Esophagus squamous epithelium (tissue), 4 donors: ENCODE data around the gene MAP3K21.

Experiments used
- CTCF ChIP-seq, 6 experiments: fragments of 450-650 bp in 4 of 6; fragments of 200-600 bp in 2 of 6; sonication (generic) in 2 of 6; IDR thresholded peaks; one replicate each; pipeline ENCODE4 v1.5.1; 2016 to 2019; ENCODE audit warnings: antibody characterized with exemption in 6 of 6, mild to moderate bottlenecking in 4 of 6, moderate library complexity in 4 of 6
- POLR2A ChIP-seq, 4 donors: fragments of 450-650 bp; IDR thresholded peaks; one replicate each; pipeline ENCODE4 v1.6.1; 2017; ENCODE audit warnings: antibody characterized with exemption in 4 of 4, mild to moderate bottlenecking in 4 of 4, moderate library complexity in 3 of 4

DNA sequence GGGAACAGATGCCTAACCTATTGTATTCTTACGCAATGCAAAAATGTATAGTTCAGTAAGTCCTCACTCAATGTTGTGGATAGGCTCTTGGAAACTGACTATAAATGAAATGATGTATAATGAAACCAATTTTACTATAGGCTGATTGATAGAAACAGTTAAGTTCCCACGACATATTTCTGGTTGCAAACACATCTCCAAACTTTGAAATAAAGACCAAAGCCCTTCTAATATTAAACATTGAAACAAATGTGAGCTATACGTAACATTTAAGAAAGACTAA is 29.1 kb downstream of the MAP3K21 start:
- no peak for TF ChIP-seq CTCF (IDR thresholded peaks at IDR 0.05)
- no peak for TF ChIP-seq POLR2A (IDR thresholded peaks at IDR 0.05)
